Lung (tissue), 12 donors: ENCODE data around the gene CREG1. TPM values are rescaled to one million over a fixed set of nuclear protein-coding genes. Genes with fewer than 3 reads are reported as not detected.

Experiments
- ATAC-seq: fragments of 200-7000 bp; cut with Tn5 transposase; one replicate; pipeline ENCODE4 v1.9.1; 2020; ENCODE audit warnings: moderate number of reproducible peaks; ENCODE audit not compliant: insufficient read depth, low FRiP score
- DNase-seq, 3 donors: peaks; one replicate each; pipeline ENCODE4 v3.0.0-alpha.2; 2013 to 2017
- H3K27ac ChIP-seq, 2 donors: one replicate each; pipeline ENCODE4 v1.5.1; 2013; ENCODE audit warnings: mild to moderate bottlenecking in 2 of 2, moderate library complexity in 2 of 2, control low read depth in 1 of 2, inconsistent platforms in 1 of 2, low read depth in 1 of 2, low read length in 1 of 2
- H3K27me3 ChIP-seq, 3 donors: one replicate each; pipeline ENCODE4 v1.5.1; 2013; ENCODE audit warnings: low read length in 2 of 3; ENCODE audit not compliant: control insufficient read depth in 3 of 3, insufficient read depth in 3 of 3
- H3K36me3 ChIP-seq, 4 donors: one replicate each; pipeline ENCODE4 v1.5.1; 2013; ENCODE audit warnings: low read length in 4 of 4, mild to moderate bottlenecking in 1 of 4, moderate library complexity in 1 of 4; ENCODE audit not compliant: control insufficient read depth in 4 of 4, insufficient read depth in 4 of 4
- H3K4me1 ChIP-seq, 5 donors: one replicate each; pipeline ENCODE4 v1.5.1; 2013; ENCODE audit warnings: low read length in 5 of 5, mild to moderate bottlenecking in 2 of 5, moderate library complexity in 1 of 5; ENCODE audit not compliant: control insufficient read depth in 5 of 5, insufficient read depth in 5 of 5
- H3K4me3 ChIP-seq: one replicate; pipeline ENCODE4 v1.5.1; 2013; ENCODE audit warnings: mild to moderate bottlenecking, control low read depth, moderate library complexity
- H3K9ac ChIP-seq, 2 donors: one replicate each; pipeline ENCODE4 v1.5.1; 2013; ENCODE audit warnings: low read length in 2 of 2, control low read depth in 1 of 2; ENCODE audit not compliant: insufficient read depth in 1 of 2
- H3K9me3 ChIP-seq, 4 donors: one replicate each; pipeline ENCODE4 v1.5.1; 2013; ENCODE audit warnings: low read length in 3 of 4, mild to moderate bottlenecking in 1 of 4, moderate library complexity in 1 of 4; ENCODE audit not compliant: control insufficient read depth in 4 of 4, insufficient read depth in 3 of 4
- WGBS, 2 donors: extraction: QIAGEN DNeasy Blood & Tissue Kit; methylation state at CpG; one replicate each; pipeline ENCODE4 v1.1.7; 2013; 5-methylcytosine and 5-hydroxymethylcytosine counted together
- polyA plus RNA-seq, 2 donors: library from polyadenylated mRNA; stranded (reverse); fragments of 200-250 nt; gene quantifications; one replicate each; pipeline ENCODE4 v1.2.1, GENCODE V29; 2013
- total RNA-seq, 2 donors: library from RNA; depleted of rRNA in 1 of 2; stranded (reverse); fragments of >200 nt in 1 of 2; gene quantifications; one replicate each; pipeline ENCODE4 v1.2.1, GENCODE V29; 2014 to 2021
- TF ChIP-seq, protein P1 (sequence below): IDR thresholded peaks from 2 replicates; pipeline ENCODE4 v1.5.1; 2012; ENCODE audit warnings: mild to moderate bottlenecking; ENCODE audit errors: control extremely low read depth, extremely low read depth
- donor health status: control.
- donor health status: control.
- donor health status: Bipolar disorder and iron deficiency.
- donor health status: healthy.
- donor health status: DM: yes; HTN: yes; CAD: no.

CREG1 gene
- total and polyA plus RNA-seq, 4 donors, result 93.8 to 159 (median 116) TPM

DNA sequence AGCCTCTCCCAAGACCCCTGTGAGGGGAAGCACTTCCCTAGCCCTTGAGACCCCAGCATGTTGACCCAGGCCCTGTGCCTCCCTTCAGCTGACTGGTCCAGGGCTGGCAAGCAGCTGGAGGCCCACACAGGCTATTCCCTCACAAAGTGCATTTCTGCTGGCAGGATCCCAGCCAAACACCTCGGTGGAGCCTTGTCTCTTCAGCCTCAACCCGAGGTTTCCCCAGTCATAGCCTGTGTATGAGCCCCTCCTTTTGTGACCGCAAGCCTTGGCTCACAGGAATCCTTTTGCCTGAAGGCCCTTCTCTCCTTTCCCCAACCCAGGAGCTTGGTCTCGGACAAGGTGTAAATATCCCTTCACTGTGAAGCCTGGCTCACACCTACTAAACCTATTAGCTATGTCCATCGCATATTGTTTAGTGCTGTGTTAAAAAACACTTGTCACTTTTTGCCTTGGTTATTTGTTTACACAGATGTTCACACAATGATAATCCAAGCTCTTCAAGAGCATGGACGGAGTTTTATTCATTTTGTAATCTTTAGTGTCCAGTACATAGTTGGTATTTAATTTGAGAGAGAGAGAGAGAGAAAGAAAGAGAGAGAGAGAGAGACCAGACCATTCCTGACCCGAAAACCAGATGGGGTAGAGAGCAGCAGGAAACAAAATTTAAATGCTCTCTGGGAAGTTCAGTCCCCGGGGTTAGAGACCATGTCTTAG is 26.7 kb downstream of the CREG1 start:
- Histone ChIP-seq H3K9ac (no peak overlapping the region), H3K4me1 (no peaks in the 10 kb centered on the region), H3K27ac (no peak overlapping the region), H3K27me3 (no peaks in the 10 kb centered on the region), H3K36me3 (no peaks in the 10 kb centered on the region), H3K4me3 (no peak overlapping the region), H3K9me3 (peaks cover 0 to 5% (median 2%) of the 10 kb centered on the region in 4 donors)
- 72 to 83% methylated on average over 8 of the region's 8 CpGs for WGBS, 2 donors
- DNase-seq (no peak), ATAC-seq (no peak)
- TF ChIP-seq, protein P1, sequence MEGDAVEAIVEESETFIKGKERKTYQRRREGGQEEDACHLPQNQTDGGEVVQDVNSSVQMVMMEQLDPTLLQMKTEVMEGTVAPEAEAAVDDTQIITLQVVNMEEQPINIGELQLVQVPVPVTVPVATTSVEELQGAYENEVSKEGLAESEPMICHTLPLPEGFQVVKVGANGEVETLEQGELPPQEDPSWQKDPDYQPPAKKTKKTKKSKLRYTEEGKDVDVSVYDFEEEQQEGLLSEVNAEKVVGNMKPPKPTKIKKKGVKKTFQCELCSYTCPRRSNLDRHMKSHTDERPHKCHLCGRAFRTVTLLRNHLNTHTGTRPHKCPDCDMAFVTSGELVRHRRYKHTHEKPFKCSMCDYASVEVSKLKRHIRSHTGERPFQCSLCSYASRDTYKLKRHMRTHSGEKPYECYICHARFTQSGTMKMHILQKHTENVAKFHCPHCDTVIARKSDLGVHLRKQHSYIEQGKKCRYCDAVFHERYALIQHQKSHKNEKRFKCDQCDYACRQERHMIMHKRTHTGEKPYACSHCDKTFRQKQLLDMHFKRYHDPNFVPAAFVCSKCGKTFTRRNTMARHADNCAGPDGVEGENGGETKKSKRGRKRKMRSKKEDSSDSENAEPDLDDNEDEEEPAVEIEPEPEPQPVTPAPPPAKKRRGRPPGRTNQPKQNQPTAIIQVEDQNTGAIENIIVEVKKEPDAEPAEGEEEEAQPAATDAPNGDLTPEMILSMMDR, result no peak

DNA sequence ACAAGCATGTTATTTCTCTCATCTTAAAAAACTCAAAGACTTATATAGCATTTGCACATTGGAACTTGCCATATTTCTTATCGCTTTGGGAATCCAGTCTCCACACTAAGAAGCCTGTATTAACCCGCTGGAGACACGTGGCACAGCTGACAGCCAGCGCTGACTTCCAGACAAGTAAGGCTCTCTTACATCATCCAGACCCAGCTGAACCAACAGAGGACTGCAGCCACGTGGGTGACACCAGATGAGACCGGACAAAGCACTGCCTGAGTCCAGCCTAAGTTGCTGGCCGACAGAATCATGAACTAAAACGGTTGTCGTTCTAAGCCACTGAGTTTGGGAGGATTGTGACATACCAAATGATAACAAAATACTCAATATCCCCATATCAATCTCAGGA is 28.9 kb downstream of the CREG1 start:
- Histone ChIP-seq H3K9ac (no peak overlapping the region), H3K9me3 (peaks cover 0 to 5% (median 2%) of the 10 kb centered on the region in 4 donors), H3K4me3 (no peak overlapping the region), H3K4me1 (no peaks in the 10 kb centered on the region), H3K36me3 (no peaks in the 10 kb centered on the region), H3K27ac (no peak overlapping the region), H3K27me3 (peaks cover 0 to 3% (median 0%) of the 10 kb centered on the region in 3 donors)
- 77 to 91% methylated on average over 9 of the region's 9 CpGs for WGBS, 2 donors
- DNase-seq, result no peak
- TF ChIP-seq, protein P1, result no peak
- no peak for ATAC-seq

DNA sequence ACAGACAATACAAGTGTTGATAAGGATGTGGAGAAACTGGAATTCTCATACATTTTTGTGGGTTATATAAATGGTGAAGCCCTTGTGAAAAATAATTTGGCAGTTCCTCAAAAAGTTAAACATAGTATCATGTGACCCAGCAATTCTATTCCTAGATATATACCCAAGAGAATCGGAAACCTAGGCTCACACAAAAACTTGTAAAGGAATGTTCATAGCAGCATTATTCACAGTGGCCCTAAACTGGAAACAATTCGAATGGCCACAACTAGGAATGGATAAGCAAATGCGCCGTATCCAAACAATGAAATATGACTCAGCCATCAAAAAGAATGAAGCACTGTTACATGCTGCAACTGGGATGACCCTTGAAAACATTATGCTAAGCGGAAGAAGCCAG is 31.3 kb downstream of the CREG1 start:
- Histone ChIP-seq H3K4me3 (no peak overlapping the region), H3K4me1 (no peaks in the 10 kb centered on the region), H3K9ac (no peak overlapping the region), H3K27ac (no peak overlapping the region), H3K9me3 (peaks cover 0 to 5% (median 2%) of the 10 kb centered on the region in 4 donors), H3K27me3 (peaks cover 0 to 3% (median 0%) of the 10 kb centered on the region in 3 donors), H3K36me3 (no peaks in the 10 kb centered on the region)
- WGBS, 2 donors, result 94 to 97% methylated on average over 5 of the region's 5 CpGs
- ATAC-seq (no peak), DNase-seq (no peak)
- TF ChIP-seq, protein P1, result no peak
